Lower leg skin (tissue), 3 donors: ENCODE measurements around the gene CPN1.

Experiments used
- CTCF ChIP-seq, 3 donors: fragments of 450-650 bp; IDR thresholded peaks; one replicate each; pipeline ENCODE4 v1.5.1; 2016; ENCODE audit warnings: antibody characterized with exemption in 3 of 3, mild to moderate bottlenecking in 3 of 3, moderate library complexity in 2 of 3
- POLR2A ChIP-seq, 2 donors: fragments of 450-650 bp; IDR thresholded peaks; one replicate each; pipeline ENCODE4 v1.6.1; 2016 to 2017; ENCODE audit warnings: antibody characterized with exemption in 2 of 2, mild to moderate bottlenecking in 1 of 2, moderate library complexity in 1 of 2

- TF ChIP-seq CTCF (IDR thresholded peaks at IDR 0.05) (no peak), POLR2A (IDR thresholded peaks at IDR 0.05) (no peak)
These were observed 73.5 kb downstream of the CPN1 start for GRCh38 chr10:100008142-100008522.
